NB4 (cell line): ENCODE data around the gene KCNG4.

ENCODE experiments used
- MAX ChIP-seq: IDR thresholded peaks from 2 replicates; pipeline ENCODE4 v1.6.1; 2011; ENCODE audit warnings: low read depth, low read length
- MYC ChIP-seq: IDR thresholded peaks from 2 replicates; pipeline ENCODE4 v1.6.1; 2011; ENCODE audit warnings: low read depth, low read length
- POLR2A ChIP-seq: IDR thresholded peaks from 2 replicates; pipeline ENCODE4 v1.6.1; 2011; ENCODE audit warnings: mild to moderate bottlenecking; ENCODE audit not compliant: insufficient read length; ENCODE audit errors: extremely low read depth
- TF ChIP-seq, protein P1 (sequence below): IDR thresholded peaks from one replicate; pipeline ENCODE4 v1.5.1; 2012; ENCODE audit warnings: low read depth, low read length

DNA sequence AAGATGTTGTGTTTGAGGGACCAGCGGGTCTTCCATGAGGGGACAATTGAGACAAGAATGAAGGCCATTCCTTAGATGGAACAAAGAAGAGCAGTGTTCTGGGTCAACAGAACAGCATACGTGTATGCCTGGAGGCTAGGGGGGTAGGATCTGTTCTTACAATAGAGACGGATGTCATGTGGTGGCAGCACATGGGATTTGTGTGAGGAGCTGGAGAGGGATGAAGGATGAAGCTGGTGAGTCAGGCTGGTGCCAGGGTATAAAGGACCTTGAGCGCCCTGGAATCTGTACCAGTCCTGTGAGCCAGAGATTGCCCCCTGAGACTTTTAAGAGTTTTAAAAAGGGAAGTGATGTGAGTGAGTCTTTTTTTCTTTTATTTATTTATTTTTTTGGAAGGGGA, 32.1 kb upstream of the KCNG4 start:
- TF ChIP-seq, protein P1, sequence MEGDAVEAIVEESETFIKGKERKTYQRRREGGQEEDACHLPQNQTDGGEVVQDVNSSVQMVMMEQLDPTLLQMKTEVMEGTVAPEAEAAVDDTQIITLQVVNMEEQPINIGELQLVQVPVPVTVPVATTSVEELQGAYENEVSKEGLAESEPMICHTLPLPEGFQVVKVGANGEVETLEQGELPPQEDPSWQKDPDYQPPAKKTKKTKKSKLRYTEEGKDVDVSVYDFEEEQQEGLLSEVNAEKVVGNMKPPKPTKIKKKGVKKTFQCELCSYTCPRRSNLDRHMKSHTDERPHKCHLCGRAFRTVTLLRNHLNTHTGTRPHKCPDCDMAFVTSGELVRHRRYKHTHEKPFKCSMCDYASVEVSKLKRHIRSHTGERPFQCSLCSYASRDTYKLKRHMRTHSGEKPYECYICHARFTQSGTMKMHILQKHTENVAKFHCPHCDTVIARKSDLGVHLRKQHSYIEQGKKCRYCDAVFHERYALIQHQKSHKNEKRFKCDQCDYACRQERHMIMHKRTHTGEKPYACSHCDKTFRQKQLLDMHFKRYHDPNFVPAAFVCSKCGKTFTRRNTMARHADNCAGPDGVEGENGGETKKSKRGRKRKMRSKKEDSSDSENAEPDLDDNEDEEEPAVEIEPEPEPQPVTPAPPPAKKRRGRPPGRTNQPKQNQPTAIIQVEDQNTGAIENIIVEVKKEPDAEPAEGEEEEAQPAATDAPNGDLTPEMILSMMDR = no peak
- no peak for TF ChIP-seq MAX
- TF ChIP-seq POLR2A = no peak
- no peak for TF ChIP-seq MYC
